Adipose tissue (tissue), 3 donors: ENCODE measurements around the gene CHST15. TPM values are rescaled to one million over a fixed set of nuclear protein-coding genes. Genes with fewer than 3 reads are reported as not detected.

Experiments
- H3K27ac ChIP-seq: one replicate; pipeline ENCODE4 v1.5.1; 2013; ENCODE audit warnings: low read depth, low read length
- WGBS, 3 donors: extraction: QIAGEN DNeasy Blood & Tissue Kit; methylation state at CpG; one replicate each; pipeline ENCODE4 v1.1.7; 2013; 5-methylcytosine and 5-hydroxymethylcytosine counted together
- polyA plus RNA-seq, 3 donors: library from polyadenylated mRNA; stranded (reverse); fragments of 200-250 nt; gene quantifications; one replicate each; pipeline ENCODE4 v1.2.3, GENCODE V29; 2013
- donor health status: healthy with polysubstance abuse.
- donor health status: Bipolar disorder and iron deficiency.
- donor health status: healthy.

Gene CHST15
- polyA plus RNA-seq, 3 donors = 4.1 to 11.0 (median 10.1) TPM

GRCh38 chr10:124003481-124003870 is 89.9 kb downstream of the CHST15 start:
- no peak overlapping the region for H3K27ac ChIP-seq
- WGBS, 3 donors = 56 to 91% (median 76%) methylated on average over 4 of the region's 4 CpGs

- 77 to 94% (median 87%) methylated on average over 7 of the region's 7 CpGs for WGBS, 3 donors
- no peak overlapping the region for H3K27ac ChIP-seq
Measured at GRCh38 chr10:124003070-124003419, 90.4 kb downstream of the CHST15 start.

GRCh38 chr10:124002391-124003069 is 90.9 kb downstream of the CHST15 start:
- no peak overlapping the region for H3K27ac ChIP-seq
- 71 to 88% (median 83%) methylated on average over 6 of the region's 6 CpGs for WGBS, 3 donors

- 86 to 92% (median 88%) methylated on average over 22 of the region's 22 CpGs for WGBS, 3 donors
- no peak overlapping the region for H3K27ac ChIP-seq
Measured at GRCh38 chr10:124001391-124002148, 91.8 kb downstream of the CHST15 start.

GRCh38 chr10:124000792-124001201 is 92.6 kb downstream of the CHST15 start:
- WGBS, 3 donors = 71 to 72% (median 71%) methylated on average over 8 of the region's 8 CpGs
- H3K27ac ChIP-seq = no peak overlapping the region

- no peak overlapping the region for H3K27ac ChIP-seq
- 89 to 92% (median 91%) methylated on average over 15 of the region's 15 CpGs for WGBS, 3 donors
Measured at GRCh38 chr10:123999956-124000615, 93.3 kb downstream of the CHST15 start.

GRCh38 chr10:123999261-123999660 is 94.1 kb downstream of the CHST15 start:
- H3K27ac ChIP-seq = no peak overlapping the region
- 78 to 91% (median 89%) methylated on average over 5 of the region's 5 CpGs for WGBS, 3 donors

GRCh38 chr10:123998197-123999141 is 94.9 kb downstream of the CHST15 start:
- 78 to 92% (median 89%) methylated on average over 11 of the region's 11 CpGs for WGBS, 3 donors

GRCh38 chr10:123997486-123998196 is 95.8 kb downstream of the CHST15 start:
- no peak overlapping the region for H3K27ac ChIP-seq
- WGBS, 3 donors = 28 to 50% (median 39%) methylated on average over 7 of the region's 7 CpGs

More at GRCh38 chr10:123998197-123999141, 94.9 kb downstream of the CHST15 start:
- no peak overlapping the region for H3K27ac ChIP-seq

- 48 to 89% (median 83%) methylated on average over 6 of the region's 6 CpGs for WGBS, 3 donors
Measured at GRCh38 chr10:123997013-123997412, 96.4 kb downstream of the CHST15 start.

GRCh38 chr10:123996302-123996701 is 97.1 kb downstream of the CHST15 start:
- H3K27ac ChIP-seq = no peak overlapping the region
- 60 to 79% (median 67%) methylated on average over 7 of the region's 7 CpGs for WGBS, 3 donors

More at GRCh38 chr10:123997013-123997412, 96.4 kb downstream of the CHST15 start:
- peak overlapping the region; percentile 16 for H3K27ac ChIP-seq

- no peak overlapping the region for H3K27ac ChIP-seq
- 10 to 15% (median 13%) methylated on average over 26 to 27 of the region's 27 CpGs for WGBS, 3 donors
Measured at GRCh38 chr10:123995461-123996131, 97.8 kb downstream of the CHST15 start.

GRCh38 chr10:123995082-123995460 is 98.3 kb downstream of the CHST15 start:
- 9 to 19% (median 15%) methylated on average over 11 of the region's 11 CpGs for WGBS, 3 donors
- H3K27ac ChIP-seq = no peak overlapping the region

GRCh38 chr10:123994417-123995081 is 98.8 kb downstream of the CHST15 start:
- WGBS, 3 donors = 3 to 5% (median 3%) methylated on average over 30 of the region's 30 CpGs
- no peak overlapping the region for H3K27ac ChIP-seq

GRCh38 chr10:123993534-123994416 is 99.6 kb downstream of the CHST15 start:
- WGBS, 3 donors = 59 to 63% (median 59%) methylated on average over 16 to 17 of the region's 17 CpGs
- H3K27ac ChIP-seq = no peak overlapping the region
